Kidney epithelial cell (primary cell): ENCODE measurements around the gene HPS4. TPM values are rescaled to one million over a fixed set of nuclear protein-coding genes. Genes with fewer than 3 reads are reported as not detected.

Experiments used
- DNase-seq: peaks from one replicate; pipeline ENCODE4 v3.0.0-alpha.2; 2010; ENCODE audit warnings: low read depth
- H3K27me3 ChIP-seq: 2 replicates; pipeline ENCODE4 v1.6.0; 2011; ENCODE audit warnings: low read length; ENCODE audit not compliant: control insufficient read depth, insufficient read depth
- H3K36me3 ChIP-seq: 2 replicates; pipeline ENCODE4 v1.5.1; 2011; ENCODE audit warnings: low read length; ENCODE audit not compliant: control insufficient read depth, insufficient read depth
- H3K4me3 ChIP-seq: 2 replicates; pipeline ENCODE4 v1.5.1; 2011; ENCODE audit warnings: low read depth, mild to moderate bottlenecking, control low read depth, low read length
- CTCF ChIP-seq: IDR thresholded peaks from 2 replicates; pipeline ENCODE4 v1.5.1; 2011; ENCODE audit warnings: mild to moderate bottlenecking, moderate library complexity, low read length, control low read depth, inconsistent platforms; ENCODE audit not compliant: insufficient read depth, poor library complexity, severe bottlenecking
- total RNA-seq: library from RNA; depleted of rRNA; stranded (reverse); fragments of >200 nt; gene quantifications from 2 replicates; pipeline ENCODE4 v1.2.3, GENCODE V29; 2015

The HPS4 gene
- total RNA-seq, 1 donor from 2014 or later = 43.9 TPM

DNA sequence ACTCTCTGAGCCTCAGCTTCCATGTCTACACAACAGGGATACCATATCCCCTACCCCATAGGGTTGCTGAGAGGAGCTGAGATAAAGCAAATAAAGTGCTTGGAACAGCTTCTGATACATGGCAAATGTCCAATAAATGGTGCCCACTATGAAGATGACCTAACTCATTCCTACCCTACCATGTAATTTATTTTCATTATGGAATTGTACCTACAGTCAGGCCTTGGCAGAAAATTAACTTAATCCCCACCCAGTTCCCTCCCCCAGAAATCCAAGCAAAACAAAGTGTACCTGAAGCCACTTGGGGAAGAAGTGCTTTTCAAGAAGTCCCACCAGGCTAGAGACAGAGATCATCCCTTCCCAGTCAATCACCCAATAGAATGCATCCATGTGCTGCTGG is 10.9 kb upstream of the HPS4 start:
- Histone ChIP-seq H3K27me3 (no peaks in the 10 kb centered on the region), H3K4me3 (no peak overlapping the region), H3K36me3 (peaks cover 5% of the 10 kb centered on the region)
- no peak for DNase-seq
- no peak for TF ChIP-seq CTCF

DNA sequence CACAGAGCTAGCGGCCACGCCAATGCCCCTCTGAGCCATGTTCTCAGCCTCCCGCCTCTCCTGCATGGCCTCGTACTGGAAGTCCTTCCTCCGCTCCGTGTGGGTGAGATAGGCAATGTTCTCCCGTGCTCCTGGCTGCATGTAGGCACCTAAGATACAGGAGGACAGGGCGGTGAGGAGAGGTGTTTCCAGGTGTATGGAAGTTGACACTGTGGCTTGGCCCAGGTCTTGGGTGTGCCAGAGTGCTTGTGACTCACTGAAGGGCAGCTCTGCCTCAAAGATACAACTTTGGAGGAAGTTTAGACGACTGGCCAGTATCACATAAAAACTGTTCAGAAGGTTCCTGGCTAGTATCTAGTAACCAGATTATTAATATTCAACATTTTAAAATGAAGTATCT is 8.6 kb upstream of the HPS4 start:
- no peaks in the 10 kb centered on the region for H3K27me3 ChIP-seq
- DNase-seq = no peak
- no peak for TF ChIP-seq CTCF
- H3K4me3 ChIP-seq = no peak overlapping the region
- H3K36me3 ChIP-seq = peaks cover 4% of the 10 kb centered on the region

DNA sequence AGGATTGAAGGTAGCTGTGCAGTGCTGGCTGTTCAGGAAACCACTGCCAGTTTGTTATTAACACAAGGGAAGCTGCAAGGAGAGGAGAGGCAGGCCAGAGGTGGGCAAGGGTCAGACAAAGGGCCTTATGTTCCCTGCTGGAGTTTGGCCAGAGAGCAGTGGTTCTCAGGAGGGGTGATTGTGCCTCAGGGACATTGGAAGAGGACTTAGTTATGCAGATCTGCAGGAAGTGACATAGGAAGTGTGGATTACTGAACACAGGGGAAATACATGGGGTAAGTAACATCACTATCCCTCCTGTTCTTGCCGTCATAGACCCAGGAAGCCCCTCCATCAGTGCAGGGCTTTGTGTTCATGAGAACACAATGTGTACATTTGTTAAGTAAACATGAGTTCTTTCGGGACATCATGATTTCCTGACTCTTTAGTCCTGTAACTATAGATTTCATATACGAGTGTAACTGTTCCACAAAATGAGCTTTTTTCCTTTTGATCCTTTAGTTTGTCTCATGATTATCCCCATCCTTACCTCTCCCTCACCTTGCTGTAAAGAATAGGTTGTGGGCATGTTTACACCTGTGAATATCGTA is 6.0 kb upstream of the HPS4 start:
- H3K4me3 ChIP-seq = no peak overlapping the region
- peaks cover 4% of the 10 kb centered on the region for H3K36me3 ChIP-seq
- no peak for TF ChIP-seq CTCF
- no peak for DNase-seq
- H3K27me3 ChIP-seq = no peaks in the 10 kb centered on the region

DNA sequence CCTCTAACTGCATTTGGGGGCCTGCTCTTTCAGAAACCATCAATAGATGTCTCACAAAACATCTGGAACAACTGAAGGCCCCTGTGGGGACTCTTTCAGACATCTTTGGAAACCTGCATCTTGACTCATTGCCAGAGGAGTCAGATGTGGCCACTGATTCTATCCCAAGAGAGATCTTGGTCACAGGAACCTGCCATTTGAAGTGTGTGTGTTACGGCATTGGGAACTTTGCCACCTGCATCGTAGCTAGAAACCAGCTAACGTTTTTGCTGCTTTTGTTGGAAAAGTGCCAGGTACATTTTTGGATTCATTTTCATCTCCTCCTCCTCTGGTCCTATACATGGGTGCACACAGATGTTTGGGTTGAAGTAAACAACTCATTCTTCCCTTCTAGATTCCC is 4.4 kb upstream of the HPS4 start:
- TF ChIP-seq CTCF = no peak
- Histone ChIP-seq H3K27me3 (no peaks in the 10 kb centered on the region), H3K4me3 (no peak overlapping the region), H3K36me3 (peaks cover 4% of the 10 kb centered on the region)
- DNase-seq = no peak

DNA sequence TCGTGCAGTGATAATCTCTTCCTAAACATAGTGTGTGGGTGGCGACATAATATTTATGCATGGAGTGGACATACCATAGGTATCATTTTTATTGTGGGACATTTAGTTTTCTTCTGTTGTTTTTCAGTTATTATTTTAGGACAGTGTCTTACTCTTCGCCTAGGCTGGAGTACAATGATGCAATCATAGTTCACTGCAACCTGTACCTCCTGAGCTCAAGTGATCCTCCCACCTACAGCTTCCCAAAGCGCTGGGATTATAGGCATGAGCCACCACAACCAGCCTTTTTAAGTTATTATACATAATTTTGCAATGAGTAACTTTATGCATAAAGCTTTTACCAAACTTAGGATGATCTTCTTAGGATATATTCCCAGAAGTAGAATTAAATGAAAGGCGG is 2.8 kb upstream of the HPS4 start:
- Histone ChIP-seq H3K4me3 (no peak overlapping the region), H3K36me3 (peaks cover 1% of the 10 kb centered on the region), H3K27me3 (no peaks in the 10 kb centered on the region)
- no peak for DNase-seq
- no peak for TF ChIP-seq CTCF

DNA sequence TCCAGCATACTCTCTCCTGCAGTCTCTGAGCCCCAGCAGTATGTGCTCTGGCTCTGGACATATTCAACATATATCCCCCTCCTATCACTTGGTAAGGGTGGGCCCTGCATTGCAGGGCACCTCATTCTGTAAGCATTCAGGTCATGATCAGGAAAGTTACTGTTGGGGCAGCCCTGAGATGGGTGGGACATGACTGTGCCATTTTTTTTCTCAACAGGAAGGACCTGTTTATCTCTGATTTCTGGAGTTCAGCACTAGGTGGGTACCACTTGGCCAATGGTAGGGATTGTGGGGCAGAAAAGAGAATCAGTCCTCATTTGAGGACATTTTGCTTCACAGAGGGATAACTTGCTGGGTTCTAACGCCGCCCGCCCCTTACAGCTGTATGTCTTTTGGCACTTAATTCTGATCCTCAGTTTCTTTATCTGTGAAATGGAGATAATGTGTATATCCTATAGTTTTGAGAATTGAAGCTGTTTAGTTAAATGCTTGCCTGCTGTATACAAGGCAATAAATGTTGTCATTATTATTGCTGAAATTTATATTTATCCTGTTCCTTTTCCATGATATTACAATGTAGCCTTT is 2.3 kb upstream of the HPS4 start:
- Histone ChIP-seq H3K4me3 (no peak overlapping the region), H3K27me3 (no peaks in the 10 kb centered on the region), H3K36me3 (peaks cover 1% of the 10 kb centered on the region)
- DNase-seq = no peak
- no peak for TF ChIP-seq CTCF
